Panc1 (cell line): ENCODE data around the gene NEK5. TPM values are rescaled to one million over a fixed set of nuclear protein-coding genes. Genes with fewer than 3 reads are reported as not detected.
A peak's percentile ranks its signal among the peaks of the same experiment; 100 is the strongest.

Experiments used
- ATAC-seq: fragments of 200-7000 bp; cut with Tn5 transposase; 2 replicates; pipeline ENCODE4 v1.9.1; 2020; ENCODE audit warnings: mild to moderate bottlenecking, moderate library complexity
- BruUV-seq: library from RNA; stranded (reverse); fragments of 400-500 nt; replicated peaks from 2 replicates; lab custom pipeline; 2021; lab: Mats Ljungman, UMichigan
- CTCF ChIA-PET: fragments of 300-600 bp; sonication (Branson Sonifier 250); formaldehyde crosslinking; loops from one replicate; lab custom pipeline; 2022; ENCODE audit warnings: antibody characterized with exemption; lab: Charles Lee
- POLR2A ChIA-PET: fragments of 300-600 bp; sonication (Branson Sonifier 250); formaldehyde crosslinking; loops from one replicate; lab custom pipeline; 2022; ENCODE audit warnings: antibody characterized with exemption; lab: Charles Lee
- DNase-seq: peaks from one replicate; pipeline ENCODE4 v3.0.0-alpha.2; 2010; ENCODE audit warnings: low read depth, low spot score
- H3K27ac ChIP-seq: 2 replicates; pipeline ENCODE4 v1.5.1; 2011; ENCODE audit warnings: mild to moderate bottlenecking, low read length, inconsistent platforms
- H3K27me3 ChIP-seq: fragments of 200-500 bp; sonication (Bioruptor generic); 2 replicates; pipeline ENCODE4 v1.6.0; 2014; ENCODE audit warnings: low read length, inconsistent platforms; ENCODE audit not compliant: control insufficient read depth, insufficient read depth
- H3K36me3 ChIP-seq: fragments of 200-500 bp; sonication (Bioruptor generic); 2 replicates; pipeline ENCODE4 v1.5.1; 2014; ENCODE audit warnings: inconsistent platforms, mild to moderate bottlenecking, low read length, moderate library complexity; ENCODE audit not compliant: control insufficient read depth, insufficient read depth
- H3K4me1 ChIP-seq: 2 replicates; pipeline ENCODE4 v1.5.1; 2011; ENCODE audit warnings: inconsistent platforms, mild to moderate bottlenecking, low read length, moderate library complexity; ENCODE audit not compliant: control insufficient read depth, insufficient read depth
- H3K4me3 ChIP-seq, 2 experiments: 2 replicates each; pipeline ENCODE4 v1.5.1; 2011 to 2012; ENCODE audit warnings: low read depth in 2 of 2, low read length in 2 of 2, mild to moderate bottlenecking in 2 of 2, inconsistent platforms in 1 of 2, moderate library complexity in 1 of 2
- H3K9me3 ChIP-seq: fragments of 200-500 bp; sonication (Bioruptor generic); 2 replicates; pipeline ENCODE4 v1.5.1; 2014; ENCODE audit warnings: low read depth, mild to moderate bottlenecking, inconsistent platforms, low read length, moderate library complexity; ENCODE audit not compliant: control insufficient read depth, insufficient read depth
- CTCF ChIP-seq: fragments of 450-650 bp; IDR thresholded peaks from 2 replicates; pipeline ENCODE4 v1.5.1; 2017; ENCODE audit warnings: mild to moderate bottlenecking
- POLR2AphosphoS5 ChIP-seq: IDR thresholded peaks from 2 replicates; pipeline ENCODE4 v1.6.1; 2012; ENCODE audit warnings: mild to moderate bottlenecking, low read depth, low read length, moderate library complexity
- REST ChIP-seq, 2 experiments: IDR thresholded peaks; 2 replicates each; pipeline ENCODE4 v1.6.1; 2011 to 2012; ENCODE audit warnings: low read depth in 2 of 2, control low read depth in 1 of 2, low read length in 1 of 2, mild to moderate bottlenecking in 1 of 2, moderate library complexity in 1 of 2; ENCODE audit not compliant: insufficient read depth in 1 of 2
- SIN3A ChIP-seq: IDR thresholded peaks from 2 replicates; pipeline ENCODE4 v1.6.1; 2012; ENCODE audit warnings: low read depth, mild to moderate bottlenecking, low read length, moderate library complexity, borderline replicate concordance; ENCODE audit not compliant: insufficient read depth
- TCF7L2 ChIP-seq: IDR thresholded peaks from 2 replicates; pipeline ENCODE4 v1.6.1; 2011; ENCODE audit warnings: mild to moderate bottlenecking, low read depth, low read length, inconsistent platforms
- in situ Hi-C: cut with HindIII; loops from 2 replicates; pipeline ENCODE4 v1.10.0; 2016; ENCODE audit warnings: low sequenced_read_pairs, low pct_unique_long_range_greater_than_20kb
- intact Hi-C: fragments of 100-400 bp; cut with micrococcal nuclease; formaldehyde crosslinking; loops from one replicate; pipeline ENCODE4 v1.10.0; 2022; ENCODE audit not compliant: unreplicated experiment
- total RNA-seq: library from RNA; stranded (reverse); gene quantifications from one replicate; pipeline ENCODE4 v1.2.1, GENCODE V29; 2021; ENCODE audit not compliant: unreplicated experiment

Gene NEK5
- total RNA-seq, 1 experiment from 2014 or later = 0.08 TPM

GRCh38 chr13:52002361-52002760 is 126.5 kb downstream of the NEK5 start:
- TF ChIP-seq CTCF = no peak
- TF ChIP-seq POLR2AphosphoS5 = no peak
- no peak for TF ChIP-seq TCF7L2
- TF ChIP-seq REST (IDR thresholded peaks at IDR 0.05; ENCODE audit: insufficient read depth in 1 of 2, low read depth in 2 of 2, low read length in 1 of 2) = no peak
- TF ChIP-seq SIN3A = no peak
- ATAC-seq (no peak), DNase-seq (no peak)
- no peaks in the 10 kb centered on the region for H3K27me3 ChIP-seq
- H3K9me3 ChIP-seq = no peaks in the 10 kb centered on the region
- peaks cover 31% of the 10 kb centered on the region for H3K4me1 ChIP-seq
- no peak overlapping the region for H3K4me3 ChIP-seq
- CTCF ChIA-PET = no interaction called here
- POLR2A ChIA-PET = no interaction called here
- intact Hi-C loops = loop anchor here (10.0 kb wide), 1 partner anchor 192 kb away; no protein-coding TSS in a partner anchor
- no peaks in the 10 kb centered on the region for H3K36me3 ChIP-seq
- in situ Hi-C loops = no loop called here
- BruUV-seq = no TSS peak
- no peak overlapping the region for H3K27ac ChIP-seq

GRCh38 chr13:52001120-52001731 is 127.6 kb downstream of the NEK5 start:
- in situ Hi-C loops = no loop called here
- DNase-seq = no peak
- H3K36me3 ChIP-seq = no peaks in the 10 kb centered on the region

More at GRCh38 chr13:52001120-52001731, 127.6 kb downstream of the NEK5 start:
- TF ChIP-seq REST (IDR thresholded peaks at IDR 0.05; ENCODE audit: insufficient read depth in 1 of 2, low read depth in 2 of 2, low read length in 1 of 2) (no peak), POLR2AphosphoS5 (no peak), TCF7L2 (no peak), SIN3A (no peak), CTCF (peak; percentile 70)
- Histone ChIP-seq H3K4me1 (peaks cover 42% of the 10 kb centered on the region), H3K27ac (no peak overlapping the region), H3K9me3 (no peaks in the 10 kb centered on the region), H3K27me3 (no peaks in the 10 kb centered on the region), H3K4me3 (no peak overlapping the region)
- intact Hi-C loops = loop anchor here (10.0 kb wide), 1 partner anchor 194 kb away; no protein-coding TSS in a partner anchor
- POLR2A ChIA-PET = no interaction called here
- CTCF ChIA-PET = interaction anchor here (0.6 to 0.7 kb wide), 2 partner anchors 127 to 128 kb away, joined by 3 read pairs; no protein-coding TSS in a partner anchor
- no TSS peak for BruUV-seq
- ATAC-seq = no peak
